Dendritic cell treated with granulocyte-macrophage colony-stimulating factor and Interleukin-4, amounts not matched to agents 40 ng/mL and 50 ng/mL, for 4 days (primary cell): ENCODE data around the gene BMP10.

Experiments used
- H3K27ac Mint-ChIP-seq: one replicate; pipeline ENCODE4 v1.8.0; 2022; ENCODE audit warnings: mild to moderate bottlenecking, mixed read lengths
- H3K27me3 Mint-ChIP-seq: one replicate; pipeline ENCODE4 v1.8.0; 2022; ENCODE audit warnings: mild to moderate bottlenecking, mixed read lengths
- H3K36me3 Mint-ChIP-seq: one replicate; pipeline ENCODE4 v1.8.0; 2022; ENCODE audit warnings: low read depth, mixed read lengths
- H3K4me1 Mint-ChIP-seq: one replicate; pipeline ENCODE4 v1.8.0; 2022; ENCODE audit warnings: low read depth, mixed read lengths
- H3K4me3 Mint-ChIP-seq: one replicate; pipeline ENCODE4 v1.8.0; 2022; ENCODE audit warnings: mild to moderate bottlenecking, moderate library complexity, mixed read lengths
- H3K9me3 Mint-ChIP-seq: one replicate; pipeline ENCODE4 v1.8.0; 2022; ENCODE audit warnings: mixed read lengths
- intact Hi-C: fragments of 100-400 bp; cut with micrococcal nuclease; formaldehyde crosslinking; loops from one replicate; pipeline ENCODE4 v1.15.0; 2022

The BMP10 gene

GRCh38 chr2:68879296-68879695, 8.1 kb upstream of the BMP10 start:
- Mint-ChIP-seq H3K4me1 (peaks cover 6% of the 10 kb centered on the region), H3K4me3 (no peak overlapping the region), H3K27ac (no peak overlapping the region), H3K9me3 (no peaks in the 10 kb centered on the region), H3K36me3 (no peaks in the 10 kb centered on the region), H3K27me3 (peaks cover 2% of the 10 kb centered on the region)
- intact Hi-C loops = no loop called here

- Mint-ChIP-seq H3K36me3 (no peaks in the 10 kb centered on the region), H3K4me3 (no peak overlapping the region), H3K27ac (no peak overlapping the region), H3K9me3 (no peaks in the 10 kb centered on the region), H3K27me3 (peaks cover 2% of the 10 kb centered on the region), H3K4me1 (peaks cover 6% of the 10 kb centered on the region)
- intact Hi-C loops = no loop called here
Observed at GRCh38 chr2:68878753-68879152, 7.6 kb upstream of the BMP10 start.

DNA sequence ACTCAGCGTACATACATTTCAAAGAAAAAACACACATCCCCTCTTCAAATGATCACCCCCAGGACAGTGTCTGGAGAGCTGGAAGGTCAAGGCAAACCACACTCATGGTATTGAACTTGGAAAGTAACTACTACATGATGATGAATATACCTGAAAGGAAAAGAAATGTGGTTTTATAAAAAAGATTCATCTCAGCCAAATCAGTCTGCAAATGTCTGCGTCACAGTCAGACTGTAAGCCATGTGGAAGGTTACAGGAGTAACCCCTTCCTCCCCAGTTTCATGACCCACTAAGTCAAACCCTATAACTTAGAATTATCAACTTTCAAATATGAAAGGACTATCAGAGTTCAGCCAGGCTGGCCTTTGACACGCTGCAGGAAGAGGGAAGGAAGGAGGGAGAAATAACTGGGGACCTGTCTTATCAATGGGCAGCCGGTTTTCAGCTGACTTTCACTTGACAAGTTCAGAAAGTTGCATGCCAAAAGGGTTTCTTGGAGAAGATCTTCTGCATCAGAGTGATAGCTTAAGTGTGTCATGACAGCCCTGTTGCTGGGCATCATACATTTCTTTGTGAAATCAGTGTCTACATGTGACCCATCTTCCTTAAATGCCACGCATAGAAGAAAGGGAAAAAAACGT, 7.0 kb upstream of the BMP10 start:
- H3K4me1 Mint-ChIP-seq = peaks cover 6% of the 10 kb centered on the region
- H3K27me3 Mint-ChIP-seq = peaks cover 2% of the 10 kb centered on the region
- H3K36me3 Mint-ChIP-seq = no peaks in the 10 kb centered on the region
- intact Hi-C loops = no loop called here
- H3K9me3 Mint-ChIP-seq = no peaks in the 10 kb centered on the region
- no peak overlapping the region for H3K4me3 Mint-ChIP-seq
- no peak overlapping the region for H3K27ac Mint-ChIP-seq

DNA sequence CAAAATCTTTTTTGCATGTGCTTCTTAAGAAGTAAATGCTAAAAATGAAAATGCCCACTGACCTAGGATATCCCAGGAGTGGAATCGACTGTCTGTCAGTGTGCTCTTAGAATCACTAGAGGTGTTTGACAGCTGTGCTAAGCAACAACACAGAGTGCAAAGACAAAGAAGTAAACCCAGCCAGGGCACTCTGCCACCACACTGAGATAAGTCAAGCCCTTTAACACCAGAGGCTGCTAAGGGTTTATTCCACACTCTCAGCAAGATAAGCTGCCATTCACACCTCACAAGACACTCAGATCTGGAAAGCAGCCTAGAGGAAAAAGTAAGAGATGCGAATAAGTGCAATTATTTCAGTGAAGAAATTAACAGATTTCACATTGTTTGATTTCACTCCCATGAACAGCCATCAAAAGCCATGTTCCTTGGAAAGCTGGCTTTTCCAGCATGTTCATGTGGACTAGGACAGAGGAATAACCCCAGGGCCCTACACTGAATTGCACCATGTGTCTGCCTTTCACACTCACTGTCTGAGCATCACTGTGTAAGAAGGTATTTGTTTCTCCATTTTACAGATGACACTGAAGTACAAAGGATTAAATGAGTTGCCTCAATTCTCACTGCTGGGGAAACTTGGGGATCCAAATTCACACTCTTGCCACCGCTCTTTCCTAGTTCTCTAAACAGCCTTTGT, 6.0 kb upstream of the BMP10 start:
- intact Hi-C loops = no loop called here
- Mint-ChIP-seq H3K27me3 (peaks cover 2% of the 10 kb centered on the region), H3K27ac (no peak overlapping the region), H3K4me3 (no peak overlapping the region), H3K4me1 (peaks cover 6% of the 10 kb centered on the region), H3K9me3 (no peaks in the 10 kb centered on the region), H3K36me3 (no peaks in the 10 kb centered on the region)

- H3K4me3 Mint-ChIP-seq = no peak overlapping the region
- H3K27ac Mint-ChIP-seq = peak overlapping the region; percentile 39
- H3K4me1 Mint-ChIP-seq = peaks cover 15% of the 10 kb centered on the region
- H3K36me3 Mint-ChIP-seq = no peaks in the 10 kb centered on the region
- no peaks in the 10 kb centered on the region for H3K27me3 Mint-ChIP-seq
- H3K9me3 Mint-ChIP-seq = no peaks in the 10 kb centered on the region
- intact Hi-C loops = no loop called here
Observed at GRCh38 chr2:68870215-68870614, 982 bp downstream of the BMP10 start.

- H3K4me1 Mint-ChIP-seq = peaks cover 47% of the 10 kb centered on the region
- no peaks in the 10 kb centered on the region for H3K9me3 Mint-ChIP-seq
- no peaks in the 10 kb centered on the region for H3K27me3 Mint-ChIP-seq
- H3K4me3 Mint-ChIP-seq = no peak overlapping the region
- intact Hi-C loops = loop anchor here (5.0 kb wide), 1 partner anchor 37 kb away; no protein-coding TSS in a partner anchor
- H3K27ac Mint-ChIP-seq = peak overlapping the region; percentile 22
- no peaks in the 10 kb centered on the region for H3K36me3 Mint-ChIP-seq
Observed at GRCh38 chr2:68865108-68865507, 6.1 kb downstream of the BMP10 start.

- Mint-ChIP-seq H3K36me3 (no peaks in the 10 kb centered on the region), H3K4me1 (peaks cover 58% of the 10 kb centered on the region), H3K4me3 (no peak overlapping the region), H3K9me3 (no peaks in the 10 kb centered on the region), H3K27ac (peak overlapping the region; percentile 22), H3K27me3 (no peaks in the 10 kb centered on the region)
- intact Hi-C loops = no loop called here
Observed at GRCh38 chr2:68863996-68864395, 7.2 kb downstream of the BMP10 start.

GRCh38 chr2:68862889-68863288, 8.3 kb downstream of the BMP10 start:
- no peaks in the 10 kb centered on the region for H3K9me3 Mint-ChIP-seq
- intact Hi-C loops = no loop called here
- H3K4me1 Mint-ChIP-seq = peaks cover 69% of the 10 kb centered on the region
- no peak overlapping the region for H3K4me3 Mint-ChIP-seq
- no peaks in the 10 kb centered on the region for H3K36me3 Mint-ChIP-seq
- no peaks in the 10 kb centered on the region for H3K27me3 Mint-ChIP-seq
- no peak overlapping the region for H3K27ac Mint-ChIP-seq

DNA sequence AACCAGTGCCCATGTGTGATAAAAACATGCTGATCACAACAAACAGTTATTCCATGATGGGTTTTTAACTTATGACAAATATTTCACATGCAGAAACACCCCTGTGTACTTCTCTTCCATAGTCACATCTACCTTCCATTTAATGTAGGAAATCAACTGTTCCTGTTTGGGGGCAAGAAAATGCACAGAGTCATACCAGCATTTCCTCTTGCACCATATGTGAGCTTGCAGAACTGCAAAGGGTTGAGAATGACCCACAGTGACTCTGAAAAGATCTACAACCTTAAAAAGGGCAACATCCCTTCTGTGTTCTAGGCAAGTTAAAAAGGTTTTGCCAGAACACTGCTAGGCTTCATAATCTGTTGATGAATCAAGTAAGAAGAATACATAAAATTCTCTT, 9.9 kb downstream of the BMP10 start:
- intact Hi-C loops = no loop called here
- peaks cover 77% of the 10 kb centered on the region for H3K4me1 Mint-ChIP-seq
- H3K4me3 Mint-ChIP-seq = no peak overlapping the region
- no peaks in the 10 kb centered on the region for H3K27me3 Mint-ChIP-seq
- no peaks in the 10 kb centered on the region for H3K36me3 Mint-ChIP-seq
- H3K9me3 Mint-ChIP-seq = no peaks in the 10 kb centered on the region
- H3K27ac Mint-ChIP-seq = peak overlapping the region; percentile 89

GRCh38 chr2:68860111-68860510, 11.1 kb downstream of the BMP10 start:
- no peak overlapping the region for H3K4me3 Mint-ChIP-seq
- H3K27ac Mint-ChIP-seq = peak overlapping the region; percentile 89
- H3K4me1 Mint-ChIP-seq = peaks cover 76% of the 10 kb centered on the region
- H3K36me3 Mint-ChIP-seq = no peaks in the 10 kb centered on the region
- no peaks in the 10 kb centered on the region for H3K9me3 Mint-ChIP-seq
- H3K27me3 Mint-ChIP-seq = no peaks in the 10 kb centered on the region
- intact Hi-C loops = no loop called here

DNA sequence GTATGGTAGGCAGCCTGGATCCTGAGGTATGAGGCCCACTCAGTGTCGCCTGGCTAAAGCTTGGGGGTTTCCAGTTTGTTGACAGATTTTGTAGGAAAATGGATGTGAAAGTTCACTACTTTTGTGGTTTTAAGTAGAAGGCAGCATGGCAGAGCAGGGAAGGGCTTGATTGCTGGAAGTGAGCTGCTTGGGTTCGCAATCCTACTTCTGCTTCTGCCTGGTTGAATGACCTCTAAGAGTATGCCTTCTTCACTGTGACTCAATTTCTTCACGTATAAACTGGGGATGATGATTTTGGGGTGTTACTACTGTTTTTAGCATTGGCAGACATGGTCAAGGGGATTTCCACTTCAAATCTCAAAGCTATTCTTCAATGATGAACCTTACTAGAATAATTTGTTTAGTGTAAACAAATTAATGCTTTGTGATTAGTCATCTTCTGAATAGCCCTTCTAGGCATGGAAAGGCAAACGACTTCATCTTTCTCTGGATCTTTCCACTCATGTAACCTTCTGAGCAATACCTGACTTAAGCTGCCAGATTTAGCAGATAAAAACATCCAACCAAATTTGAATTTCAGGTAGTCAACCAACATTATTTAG, 13.2 kb downstream of the BMP10 start:
- Mint-ChIP-seq H3K9me3 (no peaks in the 10 kb centered on the region), H3K27ac (peak overlapping the region; percentile 89), H3K36me3 (no peaks in the 10 kb centered on the region), H3K4me3 (no peak overlapping the region), H3K27me3 (no peaks in the 10 kb centered on the region), H3K4me1 (peaks cover 76% of the 10 kb centered on the region)
- intact Hi-C loops = loop anchor here (2.0 to 5.0 kb wide), 2 partner anchors 49 to 57 kb away; no protein-coding TSS in a partner anchor

DNA sequence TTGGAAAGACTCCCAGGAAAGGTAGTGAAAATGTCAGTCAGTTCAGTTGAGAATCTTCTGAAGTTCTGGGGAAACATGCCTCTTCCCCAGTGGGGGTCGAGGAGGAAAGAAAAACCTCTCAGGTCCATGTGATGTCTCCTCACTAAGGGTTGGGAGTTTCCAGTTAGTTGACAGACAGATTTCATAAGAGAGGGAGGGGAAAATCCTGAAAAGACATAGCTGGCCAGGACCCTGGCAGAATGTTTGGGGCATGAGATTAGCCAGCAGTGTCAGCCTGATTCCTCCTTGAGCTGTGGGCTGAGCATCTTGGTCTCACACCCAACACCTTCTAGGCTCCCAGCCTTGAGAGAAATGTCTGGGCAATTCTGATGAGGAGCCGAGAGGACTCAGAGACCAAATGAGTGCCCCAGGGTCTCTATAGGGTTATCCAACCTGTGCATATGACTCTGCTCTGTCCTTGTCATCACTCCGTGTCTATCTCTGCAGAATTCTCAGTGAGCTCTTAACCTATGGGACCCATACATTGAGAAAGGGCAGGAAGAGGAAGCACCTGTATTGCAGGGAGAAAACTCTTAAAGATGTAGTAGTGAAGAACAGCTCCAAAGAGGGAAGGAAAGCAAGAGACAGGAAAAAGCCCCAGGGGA, 13.9 kb downstream of the BMP10 start:
- Mint-ChIP-seq H3K27me3 (no peaks in the 10 kb centered on the region), H3K27ac (peak overlapping the region; percentile 89), H3K4me1 (peaks cover 76% of the 10 kb centered on the region), H3K9me3 (no peaks in the 10 kb centered on the region), H3K4me3 (no peak overlapping the region), H3K36me3 (no peaks in the 10 kb centered on the region)
- intact Hi-C loops = loop anchor here (5.0 kb wide), 1 partner anchor 50 kb away; no protein-coding TSS in a partner anchor

DNA sequence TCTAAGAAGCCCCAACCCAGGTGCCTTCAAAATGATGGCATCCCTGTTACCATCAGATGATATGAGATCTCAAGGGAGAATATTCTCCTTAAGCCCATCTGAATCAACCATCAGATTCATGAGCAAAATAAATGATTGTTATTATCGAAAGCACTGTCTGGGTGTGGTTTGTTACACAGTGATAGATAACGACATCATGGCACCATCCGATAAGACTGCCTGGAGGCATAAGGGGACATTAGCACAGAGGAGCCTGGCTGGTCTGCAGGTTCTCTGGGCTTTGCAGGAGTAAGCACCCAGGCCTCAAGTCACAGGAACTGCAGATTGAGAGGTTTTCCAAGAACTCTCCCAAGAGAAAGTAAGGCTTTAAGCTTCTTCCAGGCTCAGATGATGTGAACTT, 15.6 kb downstream of the BMP10 start:
- Mint-ChIP-seq H3K4me3 (no peak overlapping the region), H3K27ac (peak overlapping the region; percentile 61), H3K4me1 (peaks cover 71% of the 10 kb centered on the region), H3K36me3 (no peaks in the 10 kb centered on the region), H3K9me3 (no peaks in the 10 kb centered on the region), H3K27me3 (no peaks in the 10 kb centered on the region)
- intact Hi-C loops = loop anchor here (5.0 kb wide), 1 partner anchor 52 kb away; no protein-coding TSS in a partner anchor

GRCh38 chr2:68854476-68854875, 16.7 kb downstream of the BMP10 start:
- Mint-ChIP-seq H3K9me3 (no peaks in the 10 kb centered on the region), H3K4me1 (peaks cover 70% of the 10 kb centered on the region), H3K4me3 (no peak overlapping the region), H3K36me3 (no peaks in the 10 kb centered on the region), H3K27me3 (no peaks in the 10 kb centered on the region), H3K27ac (peak overlapping the region; percentile 61)
- intact Hi-C loops = no loop called here
